ENCODE measurements around the gene DHRS3. TPM values are rescaled to one million over a fixed set of nuclear protein-coding genes. Genes with fewer than 3 reads are reported as not detected.

DHRS3 gene
- total RNA-seq, 1 experiment from 2014 or later, result 59.4 TPM

- no TSS peak for BruUV-seq (replicated peaks)
- H3K4me1 Mint-ChIP-seq (ENCODE audit: low read depth, unreplicated experiment), result no peaks in the 10 kb centered on the region
- TF ChIP-seq CTCF (IDR thresholded peaks at IDR 0.05; ENCODE audit: insufficient read depth in 1 of 2, low read depth in 1 of 2, low read length in 1 of 2, severe bottlenecking in 1 of 2, unreplicated experiment in 1 of 2), result no peak
- no peak overlapping the region for H3K27ac Mint-ChIP-seq (ENCODE audit: unreplicated experiment)
- DNase-seq, result no peak
- CTCF ChIA-PET, result no interaction called here
- POLR2A ChIA-PET, result no interaction called here
- intact Hi-C loops (cut with micrococcal nuclease; ENCODE audit: unreplicated experiment), result no loop called here
- H3K4me3 Mint-ChIP-seq (ENCODE audit: unreplicated experiment), result no peak overlapping the region
- Histone ChIP-seq H3K9me3 (no peaks in the 10 kb centered on the region; the same call in 1 of the 2 replicates), H3K4me1 (peaks cover 8% of the 10 kb centered on the region), H3K27me3 (replicated peaks; ENCODE audit: control insufficient read depth, insufficient read depth, low read length) (no peaks in the 10 kb centered on the region), H3K4me3 (ENCODE audit: low read depth, low read length) (no peak overlapping the region), H3K36me3 (ENCODE audit: control insufficient read depth, insufficient read depth, low read length) (no peaks in the 10 kb centered on the region)
- H3K27me3 Mint-ChIP-seq (ENCODE audit: insufficient read depth, unreplicated experiment), result no peaks in the 10 kb centered on the region
- peaks cover 9% of the 10 kb centered on the region for H3K9me3 Mint-ChIP-seq (ENCODE audit: unreplicated experiment)
- peaks cover 5% of the 10 kb centered on the region for H3K36me3 Mint-ChIP-seq (ENCODE audit: insufficient read depth, unreplicated experiment)
These were observed 16.1 kb upstream of the DHRS3 start for GRCh38 chr1:12634156-12634555.

GRCh38 chr1:12631571-12631970, 13.6 kb upstream of the DHRS3 start:
- DNase-seq, result no peak
- H3K36me3 Mint-ChIP-seq (ENCODE audit: insufficient read depth, unreplicated experiment), result peaks cover 5% of the 10 kb centered on the region
- no peaks in the 10 kb centered on the region for H3K4me1 Mint-ChIP-seq (ENCODE audit: low read depth, unreplicated experiment)
- no peaks in the 10 kb centered on the region for H3K27me3 ChIP-seq (replicated peaks; ENCODE audit: control insufficient read depth, insufficient read depth, low read length)
- no peaks in the 10 kb centered on the region for H3K27me3 Mint-ChIP-seq (ENCODE audit: insufficient read depth, unreplicated experiment)
- H3K36me3 ChIP-seq (ENCODE audit: control insufficient read depth, insufficient read depth, low read length), result no peaks in the 10 kb centered on the region
- TF ChIP-seq CTCF (IDR thresholded peaks at IDR 0.05; ENCODE audit: insufficient read depth in 1 of 2, low read depth in 1 of 2, low read length in 1 of 2, severe bottlenecking in 1 of 2, unreplicated experiment in 1 of 2), result no peak
- H3K4me3 ChIP-seq (ENCODE audit: low read depth, low read length), result no peak overlapping the region
- ChIA-PET POLR2A (no interaction called here), CTCF (interaction anchor here (1.7 kb wide), 1 partner anchor 28 kb away, joined by 3 read pairs; no protein-coding TSS in a partner anchor)
- no peaks in the 10 kb centered on the region; the same call in 1 of the 2 replicates for H3K9me3 ChIP-seq
- no peaks in the 10 kb centered on the region for H3K9me3 Mint-ChIP-seq (ENCODE audit: unreplicated experiment)
- H3K27ac Mint-ChIP-seq (ENCODE audit: unreplicated experiment), result no peak overlapping the region
- BruUV-seq (replicated peaks), result no TSS peak
- intact Hi-C loops (cut with micrococcal nuclease; ENCODE audit: unreplicated experiment), result no loop called here
- no peak overlapping the region for H3K4me3 Mint-ChIP-seq (ENCODE audit: unreplicated experiment)
- peaks cover 6% of the 10 kb centered on the region for H3K4me1 ChIP-seq

GRCh38 chr1:12630946-12631530, 13.0 kb upstream of the DHRS3 start:
- Mint-ChIP-seq H3K27ac (ENCODE audit: unreplicated experiment) (no peak overlapping the region), H3K9me3 (ENCODE audit: unreplicated experiment) (no peaks in the 10 kb centered on the region), H3K27me3 (ENCODE audit: insufficient read depth, unreplicated experiment) (no peaks in the 10 kb centered on the region), H3K36me3 (ENCODE audit: insufficient read depth, unreplicated experiment) (peaks cover 5% of the 10 kb centered on the region), H3K4me3 (ENCODE audit: unreplicated experiment) (no peak overlapping the region), H3K4me1 (ENCODE audit: low read depth, unreplicated experiment) (no peaks in the 10 kb centered on the region)
- Histone ChIP-seq H3K36me3 (ENCODE audit: control insufficient read depth, insufficient read depth, low read length) (no peaks in the 10 kb centered on the region), H3K4me3 (ENCODE audit: low read depth, low read length) (no peak overlapping the region), H3K9me3 (no peaks in the 10 kb centered on the region; the same call in 1 of the 2 replicates), H3K27me3 (replicated peaks; ENCODE audit: control insufficient read depth, insufficient read depth, low read length) (no peaks in the 10 kb centered on the region), H3K4me1 (peaks cover under 1% of the 10 kb centered on the region; the same call in 1 of the 2 replicates)
- POLR2A ChIA-PET, result no interaction called here
- intact Hi-C loops (cut with micrococcal nuclease; ENCODE audit: unreplicated experiment), result no loop called here
- DNase-seq, result no peak
- CTCF ChIA-PET, result interaction anchor here (1.7 kb wide), 1 partner anchor 28 kb away, joined by 3 read pairs; no protein-coding TSS in a partner anchor
- TF ChIP-seq CTCF (IDR thresholded peaks at IDR 0.05; ENCODE audit: insufficient read depth in 1 of 2, low read depth in 1 of 2, low read length in 1 of 2, severe bottlenecking in 1 of 2, unreplicated experiment in 1 of 2), result no peak
- no TSS peak for BruUV-seq (replicated peaks)

Measured in Caco-2 (cell line).